SU-DHL-6 (cell line): ENCODE data around the gene POLR3G.

Experiments
- H2AFZ ChIP-seq: fragments of 200-600 bp; sonication (generic); 2 replicates; pipeline ENCODE4 v1.6.1; 2014; ENCODE audit warnings: low read depth, mild to moderate bottlenecking, moderate library complexity, mixed read lengths, antibody characterized with exemption, low read length; ENCODE audit not compliant: severe bottlenecking
- H3F3A ChIP-seq: fragments of 200-600 bp; shearing (Covaris generic); 2 replicates; pipeline ENCODE4 v1.6.0; 2016; ENCODE audit warnings: antibody characterized with exemption, mild to moderate bottlenecking; ENCODE audit not compliant: insufficient read depth
- H3K27ac ChIP-seq: fragments of 200-600 bp; sonication (generic); 2 replicates; pipeline ENCODE4 v1.5.1; 2016; ENCODE audit warnings: low read depth, mild to moderate bottlenecking, low read length, moderate library complexity, mixed read lengths
- H3K27me3 ChIP-seq: fragments of 200-600 bp; sonication (generic), shearing (Covaris generic); 2 replicates; pipeline ENCODE4 v1.6.0; 2014; ENCODE audit warnings: mild to moderate bottlenecking, low read length
- H3K36me3 ChIP-seq: fragments of 200-600 bp; sonication (generic); 2 replicates; pipeline ENCODE4 v1.6.1; 2014; ENCODE audit warnings: mild to moderate bottlenecking, low read length, mixed read lengths
- H3K4me2 ChIP-seq: fragments of 300-600, 200-600 bp; shearing (Covaris generic), sonication (generic); 2 replicates; pipeline ENCODE4 v1.6.0; 2014; ENCODE audit warnings: low read length, low read depth, mild to moderate bottlenecking; ENCODE audit not compliant: poor library complexity, severe bottlenecking
- H3K4me3 ChIP-seq: fragments of 200-600 bp; sonication (generic); 2 replicates; pipeline ENCODE4 v1.5.1; 2014; ENCODE audit warnings: antibody characterized with exemption, low read length, mild to moderate bottlenecking, mixed read lengths; ENCODE audit not compliant: insufficient read depth, poor library complexity, severe bottlenecking
- H3K79me2 ChIP-seq: fragments of 200-600 bp; sonication (generic); 2 replicates; pipeline ENCODE4 v1.6.1; 2014; ENCODE audit warnings: mild to moderate bottlenecking, low read length, moderate library complexity; ENCODE audit not compliant: insufficient read depth
- H3K9ac ChIP-seq: fragments of 200-600 bp; sonication (generic); 2 replicates; pipeline ENCODE4 v1.7.0; 2014; ENCODE audit warnings: mild to moderate bottlenecking, low read length
- H3K9me2 ChIP-seq: fragments of 200-600 bp; sonication (generic); replicated peaks from 2 replicates; pipeline ENCODE4 v1.6.1; 2014; ENCODE audit warnings: low read length; ENCODE audit not compliant: insufficient read depth
- H3K9me3 ChIP-seq: fragments of 200-600 bp; sonication (generic); 2 replicates; pipeline ENCODE4 v1.6.1; 2014; ENCODE audit warnings: low read length, mixed read lengths; ENCODE audit not compliant: insufficient read depth
- H4K20me1 ChIP-seq: fragments of 200-600 bp; sonication (generic); 2 replicates; pipeline ENCODE4 v1.6.1; 2014; ENCODE audit warnings: low read depth, mild to moderate bottlenecking, antibody characterized with exemption, low read length, moderate library complexity, mixed read lengths
- EZH2phosphoT487 ChIP-seq: fragments of 200-600 bp; sonication (generic), shearing (Covaris generic); conservative IDR thresholded peaks from 2 replicates; pipeline ENCODE4 v1.6.1; 2018; ENCODE audit warnings: mild to moderate bottlenecking, antibody characterized with exemption, low read length, moderate library complexity, mixed read lengths
- TF ChIP-seq, protein P1 (sequence below): fragments of 200-600 bp; sonication (generic); IDR thresholded peaks from one replicate; pipeline ENCODE4 v1.5.1; 2017; ENCODE audit warnings: antibody characterized with exemption, mild to moderate bottlenecking, low read length, moderate library complexity; ENCODE audit not compliant: insufficient read depth, poor library complexity, severe bottlenecking

POLR3G gene

DNA sequence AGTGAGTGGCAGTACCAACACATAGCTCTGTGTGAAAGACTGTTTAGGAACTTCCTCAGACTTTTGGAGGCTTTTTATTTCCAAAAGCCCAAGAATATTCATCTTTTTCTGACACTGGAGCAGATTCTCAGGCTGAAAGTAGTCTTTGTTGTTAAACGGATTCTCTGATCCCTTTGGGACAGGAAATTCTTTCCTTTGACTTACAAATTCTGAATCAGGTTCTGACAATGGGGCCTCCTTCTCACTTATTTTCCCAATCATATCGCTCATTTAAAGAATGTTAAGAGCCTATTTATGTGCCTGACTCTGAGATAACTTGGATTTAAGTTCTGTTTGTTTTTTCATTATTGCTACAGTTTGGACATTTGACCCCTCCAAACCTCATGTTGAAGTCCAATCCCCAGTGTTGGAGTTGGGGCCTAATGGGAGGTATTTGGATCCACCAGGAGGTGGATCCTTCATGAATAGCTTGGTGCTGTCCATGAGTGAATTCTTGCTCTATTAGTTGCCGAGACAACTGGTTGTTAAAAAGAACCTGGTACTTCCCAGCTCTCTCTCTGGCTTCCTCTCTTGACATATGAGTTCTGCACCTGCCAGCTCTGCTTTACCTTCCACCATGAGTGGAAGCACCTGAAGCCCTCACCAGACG lies 79.8 kb downstream of the POLR3G start:
- Histone ChIP-seq H3K27me3 (no peaks in the 10 kb centered on the region), H3K4me2 (no peak overlapping the region), H3K27ac (no peak overlapping the region), H2AFZ (no peak overlapping the region), H3F3A (no peaks in the 10 kb centered on the region), H4K20me1 (no peaks in the 10 kb centered on the region), H3K9me2 (no peaks in the 10 kb centered on the region), H3K4me3 (no peak overlapping the region), H3K36me3 (no peaks in the 10 kb centered on the region), H3K9me3 (no peaks in the 10 kb centered on the region), H3K9ac (no peak overlapping the region), H3K79me2 (no peaks in the 10 kb centered on the region)
- TF ChIP-seq, protein P1, sequence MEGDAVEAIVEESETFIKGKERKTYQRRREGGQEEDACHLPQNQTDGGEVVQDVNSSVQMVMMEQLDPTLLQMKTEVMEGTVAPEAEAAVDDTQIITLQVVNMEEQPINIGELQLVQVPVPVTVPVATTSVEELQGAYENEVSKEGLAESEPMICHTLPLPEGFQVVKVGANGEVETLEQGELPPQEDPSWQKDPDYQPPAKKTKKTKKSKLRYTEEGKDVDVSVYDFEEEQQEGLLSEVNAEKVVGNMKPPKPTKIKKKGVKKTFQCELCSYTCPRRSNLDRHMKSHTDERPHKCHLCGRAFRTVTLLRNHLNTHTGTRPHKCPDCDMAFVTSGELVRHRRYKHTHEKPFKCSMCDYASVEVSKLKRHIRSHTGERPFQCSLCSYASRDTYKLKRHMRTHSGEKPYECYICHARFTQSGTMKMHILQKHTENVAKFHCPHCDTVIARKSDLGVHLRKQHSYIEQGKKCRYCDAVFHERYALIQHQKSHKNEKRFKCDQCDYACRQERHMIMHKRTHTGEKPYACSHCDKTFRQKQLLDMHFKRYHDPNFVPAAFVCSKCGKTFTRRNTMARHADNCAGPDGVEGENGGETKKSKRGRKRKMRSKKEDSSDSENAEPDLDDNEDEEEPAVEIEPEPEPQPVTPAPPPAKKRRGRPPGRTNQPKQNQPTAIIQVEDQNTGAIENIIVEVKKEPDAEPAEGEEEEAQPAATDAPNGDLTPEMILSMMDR = no peak
- no peak for TF ChIP-seq EZH2phosphoT487

DNA sequence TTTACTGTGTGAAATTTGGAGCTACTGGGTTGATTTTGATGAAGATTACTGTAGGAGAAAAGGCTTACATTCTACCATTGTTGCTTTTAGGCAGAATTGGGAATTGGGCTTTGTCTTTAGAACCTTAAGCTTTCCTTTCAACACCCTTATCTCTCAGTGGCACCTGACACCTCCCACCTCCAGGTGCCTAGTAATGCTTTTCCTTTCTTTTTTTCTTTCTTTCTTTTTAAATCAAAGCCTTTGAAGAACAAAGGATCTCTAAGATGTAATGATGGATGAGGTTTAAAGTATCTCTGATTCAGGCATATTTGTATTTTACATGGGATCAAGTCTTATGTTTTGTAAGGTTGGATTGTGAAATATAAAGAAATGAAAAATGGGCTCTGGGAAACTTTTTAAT lies 81.0 kb downstream of the POLR3G start:
- no peak overlapping the region for H3K27ac ChIP-seq

DNA sequence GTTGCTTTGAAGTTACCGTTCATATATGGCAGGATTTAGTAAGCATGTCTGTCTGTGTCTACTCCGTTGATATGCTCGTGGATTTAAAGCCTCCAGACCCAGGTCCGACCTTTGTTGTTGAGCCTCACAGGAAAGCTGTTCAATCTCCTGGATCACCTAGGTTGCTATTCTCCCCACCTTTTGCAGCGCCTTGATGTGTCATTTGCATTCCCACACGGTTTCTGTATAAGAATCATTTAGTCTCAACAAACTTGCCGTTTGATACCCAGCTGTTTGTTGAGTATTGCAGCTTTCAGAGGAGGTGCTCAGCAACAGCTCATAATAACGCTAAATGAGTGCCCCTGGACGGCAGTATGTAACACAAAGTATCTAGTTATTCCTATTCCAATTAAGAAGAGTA lies 82.7 kb downstream of the POLR3G start:
- Histone ChIP-seq H3K27me3 (no peaks in the 10 kb centered on the region), H3K36me3 (no peaks in the 10 kb centered on the region), H4K20me1 (no peaks in the 10 kb centered on the region), H3K27ac (no peak overlapping the region), H3K9ac (no peak overlapping the region), H3K4me3 (no peak overlapping the region), H3K79me2 (no peaks in the 10 kb centered on the region), H3F3A (no peaks in the 10 kb centered on the region), H3K9me2 (no peaks in the 10 kb centered on the region), H3K9me3 (no peaks in the 10 kb centered on the region), H3K4me2 (no peak overlapping the region), H2AFZ (no peak overlapping the region)
- TF ChIP-seq, protein P1 = no peak
- TF ChIP-seq EZH2phosphoT487 = no peak

More for the DNA sequence above, 81.0 kb downstream of the POLR3G start:
- no peaks in the 10 kb centered on the region for H4K20me1 ChIP-seq
- no peak overlapping the region for H3K4me3 ChIP-seq
- H3K27me3 ChIP-seq = no peaks in the 10 kb centered on the region
- H3K79me2 ChIP-seq = no peaks in the 10 kb centered on the region
- no peak for TF ChIP-seq EZH2phosphoT487
- TF ChIP-seq, protein P1 = no peak
- no peaks in the 10 kb centered on the region for H3K9me3 ChIP-seq
- H2AFZ ChIP-seq = no peak overlapping the region
- no peaks in the 10 kb centered on the region for H3K9me2 ChIP-seq
- no peaks in the 10 kb centered on the region for H3F3A ChIP-seq
- no peak overlapping the region for H3K9ac ChIP-seq
- no peak overlapping the region for H3K4me2 ChIP-seq
- H3K36me3 ChIP-seq = no peaks in the 10 kb centered on the region

DNA sequence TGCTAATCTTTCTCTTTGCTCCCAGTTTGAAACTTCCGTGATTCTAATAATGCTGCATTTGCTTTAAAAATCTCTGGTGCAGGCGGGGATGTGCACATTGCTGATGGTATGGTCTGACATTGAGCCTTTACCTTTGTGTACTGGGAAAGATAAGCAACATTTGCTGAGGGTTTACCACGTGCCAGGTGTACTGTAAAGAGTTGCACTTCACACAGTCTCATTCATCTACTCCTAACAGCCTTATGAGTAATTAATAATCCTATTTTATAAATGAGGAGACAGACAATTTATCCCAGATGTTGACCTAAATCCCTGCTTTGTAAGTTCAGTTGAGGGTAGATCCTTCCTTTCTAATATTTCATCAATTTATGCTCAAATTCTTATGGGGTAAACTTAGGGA lies 83.2 kb downstream of the POLR3G start:
- H3K4me2 ChIP-seq = no peak overlapping the region
- no peak overlapping the region for H3K27ac ChIP-seq
- H4K20me1 ChIP-seq = no peaks in the 10 kb centered on the region
- no peaks in the 10 kb centered on the region for H3K9me3 ChIP-seq
- H2AFZ ChIP-seq = no peak overlapping the region
- TF ChIP-seq, protein P1 = no peak
- TF ChIP-seq EZH2phosphoT487 = no peak
- H3K36me3 ChIP-seq = no peaks in the 10 kb centered on the region
- H3K9me2 ChIP-seq = no peaks in the 10 kb centered on the region
- no peaks in the 10 kb centered on the region for H3K79me2 ChIP-seq
- no peak overlapping the region for H3K9ac ChIP-seq
- no peaks in the 10 kb centered on the region for H3K27me3 ChIP-seq
- H3F3A ChIP-seq = no peaks in the 10 kb centered on the region
- no peak overlapping the region for H3K4me3 ChIP-seq
